Measurements from ENCODE around the gene TMC1.

TMC1 gene

GRCh38 chr9:72726947-72727346 lies 205.5 kb downstream of the TMC1 start:
- DNase-seq (ENCODE audit: low read depth), result no peak
- H3K4me3 ChIP-seq (ENCODE audit: low read length), result no peak overlapping the region
- TF ChIP-seq CTCF (conservative IDR thresholded peaks at IDR 0.05; ENCODE audit: low read length), result no peak

GRCh38 chr9:72728031-72728770 lies 206.8 kb downstream of the TMC1 start:
- DNase-seq (ENCODE audit: low read depth), result no peak
- H3K4me3 ChIP-seq (ENCODE audit: low read length), result no peak overlapping the region
- TF ChIP-seq CTCF (conservative IDR thresholded peaks at IDR 0.05; ENCODE audit: low read length), result no peak; the same call in 1 of the 2 replicates

GRCh38 chr9:72733895-72734294 lies 212.5 kb downstream of the TMC1 start:
- DNase-seq (ENCODE audit: low read depth), result peak; percentile 11
- H3K4me3 ChIP-seq (ENCODE audit: low read length), result no peak overlapping the region
- no peak for TF ChIP-seq CTCF (conservative IDR thresholded peaks at IDR 0.05; ENCODE audit: low read length)

- no peak for DNase-seq (ENCODE audit: low read depth)
- no peak for TF ChIP-seq CTCF (conservative IDR thresholded peaks at IDR 0.05; ENCODE audit: low read length)
- H3K4me3 ChIP-seq (ENCODE audit: low read length), result no peak overlapping the region
Measured at GRCh38 chr9:72734631-72735030, 213.2 kb downstream of the TMC1 start.

GRCh38 chr9:72743836-72744235 lies 222.4 kb downstream of the TMC1 start:
- no peak for TF ChIP-seq CTCF (conservative IDR thresholded peaks at IDR 0.05; ENCODE audit: low read length)
- H3K4me3 ChIP-seq (ENCODE audit: low read length), result no peak overlapping the region
- DNase-seq (ENCODE audit: low read depth), result no peak

- TF ChIP-seq CTCF (conservative IDR thresholded peaks at IDR 0.05; ENCODE audit: low read length), result no peak
- no peak overlapping the region for H3K4me3 ChIP-seq (ENCODE audit: low read length)
- no peak for DNase-seq (ENCODE audit: low read depth)
Measured at GRCh38 chr9:72749276-72749675, 227.9 kb downstream of the TMC1 start.

- TF ChIP-seq CTCF (conservative IDR thresholded peaks at IDR 0.05; ENCODE audit: low read length), result no peak
- no peak overlapping the region for H3K4me3 ChIP-seq (ENCODE audit: low read length)
- no peak for DNase-seq (ENCODE audit: low read depth)
Measured at GRCh38 chr9:72751541-72751940, 230.1 kb downstream of the TMC1 start.
